ENCODE data around the gene POU2F1.
"Not testable (repeated sequence)": the region's sequence is repeated elsewhere in the genome, so short reads cannot be mapped to it uniquely, and the experiment has no call there.

POU2F1 gene

GRCh38 chr1:167205306-167206050 is 15.2 kb upstream of the POU2F1 start:
- DNase-seq = not testable (repeated sequence)

GRCh38 chr1:167206166-167206835 is 14.4 kb upstream of the POU2F1 start:
- DNase-seq = no peak

DNA sequence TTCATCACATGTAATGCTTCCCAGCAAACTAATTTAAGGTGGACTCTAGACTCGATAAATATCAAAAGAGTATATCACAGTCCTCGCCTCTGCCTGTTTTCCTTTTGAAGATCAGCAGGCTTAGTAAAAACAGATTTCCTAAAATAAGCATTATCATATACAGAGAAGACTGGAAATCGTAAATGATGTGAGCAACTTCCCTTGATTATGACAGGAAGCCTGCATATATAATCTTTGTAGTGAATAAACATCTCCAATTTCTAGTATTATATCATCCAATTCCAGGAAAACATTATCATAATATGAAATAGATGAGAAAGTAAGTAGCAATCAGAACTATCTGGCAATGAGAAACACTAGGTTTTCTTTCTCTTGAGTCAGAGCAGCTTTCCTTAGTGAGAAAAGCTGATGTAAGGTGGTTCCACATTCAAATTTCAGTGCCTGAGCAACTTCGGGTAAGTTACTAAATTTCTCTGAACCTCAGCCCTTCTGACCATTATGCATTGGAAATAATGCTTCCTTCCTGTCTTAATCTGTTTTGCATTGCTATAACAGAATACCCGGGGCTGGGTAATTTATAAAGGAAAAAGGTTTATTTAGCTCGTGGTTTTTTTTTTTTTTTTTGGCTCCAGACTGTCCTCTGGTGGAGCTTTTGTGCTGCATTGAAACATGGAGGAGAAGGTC is 12.6 kb upstream of the POU2F1 start:
- DNase-seq = no peak

DNA sequence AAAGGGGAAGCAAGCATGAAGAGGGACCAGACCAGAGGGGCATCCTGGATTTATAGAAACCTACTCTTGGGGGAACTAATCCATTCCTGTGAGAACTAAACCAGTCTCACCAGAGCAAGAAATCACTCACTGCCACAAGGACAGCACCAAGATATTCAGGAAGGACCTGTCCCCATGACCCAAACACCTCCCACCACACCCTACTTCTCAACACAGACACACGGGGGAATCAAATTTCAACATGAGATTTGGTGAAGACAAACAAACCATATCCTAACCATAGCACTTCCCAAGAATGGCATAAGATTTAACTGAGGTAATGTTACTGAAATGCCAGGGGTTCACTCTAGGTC is 12.1 kb upstream of the POU2F1 start:
- no peak for DNase-seq

DNA sequence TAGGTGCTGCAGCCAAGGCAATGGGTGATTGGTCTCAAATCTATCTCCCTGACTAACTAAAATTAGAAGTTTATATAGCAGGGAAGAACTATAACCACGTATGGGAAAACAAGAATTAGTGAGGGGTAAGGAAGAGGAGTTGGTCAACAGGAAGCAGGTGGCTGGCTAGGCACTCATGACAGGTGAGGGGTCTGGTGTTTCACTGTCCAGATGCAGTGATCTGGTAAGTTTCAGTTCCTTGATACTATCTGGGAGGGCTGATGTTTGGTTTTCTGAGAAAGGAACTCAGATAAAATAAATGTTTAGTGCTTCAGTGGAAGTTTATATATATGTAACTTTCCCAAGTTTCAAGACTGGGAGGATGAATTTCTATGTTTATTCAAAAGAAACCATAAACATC is 11.6 kb upstream of the POU2F1 start:
- no peak for DNase-seq

GRCh38 chr1:167210966-167211674 is 9.6 kb upstream of the POU2F1 start:
- no peak for DNase-seq

GRCh38 chr1:167212025-167212424 is 8.7 kb upstream of the POU2F1 start:
- no peak for DNase-seq

DNA sequence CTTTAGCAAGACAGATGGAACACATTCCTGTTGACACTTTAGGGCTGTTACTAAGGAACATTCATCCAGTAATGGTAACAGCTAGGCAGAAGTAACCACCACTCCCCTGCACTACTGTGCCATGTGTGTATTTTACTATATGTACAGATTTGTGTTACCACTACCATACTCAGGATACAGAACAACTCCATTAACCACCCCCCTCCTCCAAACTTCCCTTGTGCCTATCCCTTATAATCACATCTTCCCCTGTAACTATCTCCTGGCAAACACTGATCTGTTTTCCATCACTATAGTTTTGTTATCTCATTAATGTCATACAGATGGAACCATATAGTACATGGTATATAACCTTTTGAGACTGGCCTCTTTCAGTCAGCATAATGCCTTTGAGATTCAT is 3.9 kb upstream of the POU2F1 start:
- no peak for DNase-seq

DNA sequence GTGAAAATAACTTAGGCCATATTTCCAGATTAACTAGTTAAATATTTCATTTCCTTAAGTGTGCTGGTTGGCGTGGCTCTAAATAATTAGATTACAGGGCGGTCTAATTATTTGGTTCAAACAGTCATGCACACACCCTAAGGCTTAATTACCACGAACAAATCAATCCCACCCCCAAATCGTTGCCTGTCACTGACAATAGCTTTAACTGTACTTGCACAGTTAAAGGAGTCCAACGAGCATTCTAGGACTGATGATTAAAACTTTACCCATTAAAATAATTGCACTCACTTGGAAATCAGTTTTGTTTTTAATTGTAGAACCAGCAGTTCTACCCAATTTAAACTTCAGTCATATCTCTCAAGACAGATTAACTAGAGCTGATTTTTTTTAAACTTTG is 1.5 kb upstream of the POU2F1 start:
- DNase-seq = no peak

- peak; percentile 47 for DNase-seq
Measured at GRCh38 chr1:167219646-167220536, 795 bp upstream of the POU2F1 start.

GRCh38 chr1:167221126-167221737 is 546 bp downstream of the POU2F1 start:
- no peak for DNase-seq

DNA sequence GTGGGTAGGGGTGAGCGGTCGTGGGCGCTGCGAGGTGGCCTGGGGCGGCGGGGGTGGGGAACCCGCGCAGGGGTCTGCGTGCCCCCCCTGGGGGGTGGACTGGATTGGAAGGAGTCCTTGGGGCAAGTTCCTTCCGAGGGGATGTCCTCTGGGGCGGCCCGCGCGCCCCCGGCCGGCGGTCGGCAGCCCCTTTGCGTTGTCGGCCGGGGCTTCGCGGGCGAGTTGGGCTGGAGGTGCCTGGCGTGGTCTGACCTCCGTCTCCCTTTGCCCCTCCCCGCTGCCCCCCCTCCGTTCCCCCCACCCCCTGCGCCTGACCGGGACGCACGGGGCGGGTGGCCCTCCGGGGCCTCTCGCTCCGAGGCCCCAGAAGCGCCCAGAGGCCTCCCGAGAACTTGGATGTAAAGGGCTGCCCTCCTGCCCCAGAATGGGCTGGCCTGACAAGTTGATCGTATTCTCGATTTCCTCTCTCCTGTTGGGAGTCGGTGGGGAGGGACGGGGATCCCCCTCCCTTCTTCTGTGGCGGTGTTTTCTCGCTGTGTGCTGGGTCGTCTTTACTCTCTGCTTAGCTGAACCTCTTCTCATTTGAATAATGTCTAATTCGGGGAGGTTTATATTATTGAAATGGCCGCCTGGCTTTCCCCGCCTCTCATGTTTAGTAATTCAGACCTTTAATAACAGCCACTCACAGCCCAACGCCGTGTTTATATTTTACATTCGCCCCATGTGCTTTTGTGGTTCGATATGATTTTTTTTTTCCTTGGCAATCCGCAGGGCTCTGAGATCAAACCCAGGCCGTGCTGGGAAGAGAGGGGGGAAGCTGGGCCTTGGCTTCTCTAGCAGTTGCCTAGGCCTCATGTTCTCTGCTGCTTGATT is 1.3 kb downstream of the POU2F1 start:
- DNase-seq = peak; percentile 15

DNA sequence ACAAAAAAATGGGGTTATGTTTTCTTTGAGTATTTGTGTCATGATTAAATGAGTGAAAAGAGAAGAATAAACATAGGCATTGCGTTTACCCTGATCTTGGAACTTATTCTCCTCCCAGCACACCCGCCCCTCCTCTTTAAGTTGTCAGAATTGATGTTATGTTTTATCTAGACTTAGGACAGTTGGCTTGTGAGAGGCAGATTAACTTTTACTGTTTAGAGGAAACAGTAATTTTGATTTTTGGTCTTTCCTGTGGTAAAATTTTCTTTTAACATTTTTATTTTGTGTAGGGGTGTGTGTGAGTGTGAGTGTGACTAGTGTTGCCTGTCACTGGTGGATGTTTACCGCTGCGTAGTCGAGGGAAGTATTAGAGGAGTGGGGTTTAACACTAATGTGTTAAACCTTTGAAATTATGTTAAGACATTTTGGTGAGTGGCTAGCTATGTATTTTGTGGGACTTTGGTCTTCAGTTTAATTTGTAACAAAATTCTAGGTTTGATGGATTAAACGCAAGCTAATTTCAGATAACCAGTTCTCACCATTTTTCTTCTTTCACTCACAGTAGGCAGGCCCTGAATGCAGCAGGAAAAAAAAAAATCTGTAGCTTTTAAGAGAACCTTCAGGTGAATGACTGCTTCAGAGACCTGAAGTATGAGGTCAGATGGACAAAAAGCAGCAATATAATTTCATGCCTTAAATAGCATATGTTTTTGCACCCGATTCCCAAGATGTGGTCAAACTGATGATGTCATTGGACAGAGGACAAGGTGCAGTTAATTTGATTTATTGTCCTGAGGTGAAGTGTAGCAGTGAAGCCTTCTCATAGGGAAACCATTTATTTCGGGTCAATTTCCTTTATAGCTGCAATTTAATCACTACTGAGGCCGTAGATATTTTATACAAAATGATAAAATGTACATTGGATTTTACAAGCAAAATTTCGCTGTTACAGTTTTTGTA is 2.7 kb downstream of the POU2F1 start:
- DNase-seq = no peak

DNA sequence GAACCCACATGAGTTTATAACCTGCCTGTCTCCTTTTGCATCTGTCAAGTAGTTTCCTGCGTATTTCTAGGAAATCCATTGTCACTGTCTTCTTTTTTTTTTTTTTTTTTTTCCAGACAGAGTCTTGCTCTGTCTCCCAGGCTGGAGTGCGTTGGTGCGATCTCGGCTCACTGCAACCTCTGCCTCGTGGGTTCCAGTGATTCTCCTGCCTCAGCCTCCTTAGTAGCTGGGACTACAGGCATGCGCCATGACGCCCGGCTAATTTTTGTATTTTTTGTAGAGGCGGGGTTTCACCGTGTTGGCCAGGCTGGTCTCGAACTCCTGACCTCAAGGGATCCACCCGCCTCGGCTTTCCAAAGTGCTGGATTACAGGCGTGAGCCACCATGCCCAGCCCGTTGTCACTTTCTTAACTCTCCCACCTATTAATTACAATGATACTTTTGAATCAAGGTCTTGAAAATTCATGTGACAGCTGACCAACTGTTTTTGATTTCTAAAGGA is 4.1 kb downstream of the POU2F1 start:
- not testable (repeated sequence) for DNase-seq

- no peak for DNase-seq
Measured at GRCh38 chr1:167225920-167226319, 5.2 kb downstream of the POU2F1 start.

DNA sequence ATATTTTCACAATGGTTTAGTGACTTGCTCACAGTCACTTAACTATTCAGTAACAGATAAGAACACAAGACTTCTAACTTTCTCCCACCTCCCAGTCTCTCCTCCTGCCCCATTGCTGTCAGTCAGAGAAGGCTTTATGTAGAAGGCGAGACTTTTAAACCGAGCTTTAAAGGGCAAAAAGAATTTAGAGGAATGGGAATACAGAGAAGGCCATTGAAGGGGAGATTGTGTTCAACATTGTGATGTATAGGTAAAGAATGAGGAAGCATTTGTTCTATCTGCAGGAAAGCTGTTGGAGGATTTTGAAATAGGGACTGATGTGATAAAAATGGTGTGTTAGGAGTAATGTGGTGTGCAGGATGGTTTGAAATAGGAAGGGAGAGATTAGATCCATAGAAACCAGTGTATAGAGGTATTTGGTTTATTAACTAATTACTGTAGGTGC is 7.3 kb downstream of the POU2F1 start:
- DNase-seq = no peak

- DNase-seq = no peak
Measured at GRCh38 chr1:167229719-167230385, 9.2 kb downstream of the POU2F1 start.

DNA sequence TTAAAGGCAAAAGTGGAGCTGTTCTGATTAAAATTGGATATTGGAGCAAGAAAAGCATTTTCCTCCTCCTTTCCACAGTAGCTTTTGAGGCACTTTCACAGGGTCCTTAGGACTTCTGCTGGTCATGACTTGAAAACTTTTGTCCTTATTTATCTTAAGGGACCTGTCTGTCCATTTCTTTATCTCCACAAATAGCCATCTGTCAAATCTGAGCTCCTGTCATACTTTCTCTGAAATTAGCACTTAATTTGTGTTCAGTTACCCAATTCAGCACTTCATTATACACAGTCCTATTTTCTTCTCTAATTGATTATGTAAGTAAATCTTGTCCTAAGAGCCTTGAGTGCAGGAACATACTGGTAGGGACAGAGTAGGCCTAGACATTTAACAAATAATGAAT is 9.8 kb downstream of the POU2F1 start:
- DNase-seq = no peak
